ENCODE results near the gene GOLIM4.
A peak's percentile ranks its signal among the peaks of the same experiment; 100 is the strongest.
"Not testable (repeated sequence)": the region's sequence is repeated elsewhere in the genome, so short reads cannot be mapped to it uniquely, and the experiment has no call there.

Gene GOLIM4, protein sequence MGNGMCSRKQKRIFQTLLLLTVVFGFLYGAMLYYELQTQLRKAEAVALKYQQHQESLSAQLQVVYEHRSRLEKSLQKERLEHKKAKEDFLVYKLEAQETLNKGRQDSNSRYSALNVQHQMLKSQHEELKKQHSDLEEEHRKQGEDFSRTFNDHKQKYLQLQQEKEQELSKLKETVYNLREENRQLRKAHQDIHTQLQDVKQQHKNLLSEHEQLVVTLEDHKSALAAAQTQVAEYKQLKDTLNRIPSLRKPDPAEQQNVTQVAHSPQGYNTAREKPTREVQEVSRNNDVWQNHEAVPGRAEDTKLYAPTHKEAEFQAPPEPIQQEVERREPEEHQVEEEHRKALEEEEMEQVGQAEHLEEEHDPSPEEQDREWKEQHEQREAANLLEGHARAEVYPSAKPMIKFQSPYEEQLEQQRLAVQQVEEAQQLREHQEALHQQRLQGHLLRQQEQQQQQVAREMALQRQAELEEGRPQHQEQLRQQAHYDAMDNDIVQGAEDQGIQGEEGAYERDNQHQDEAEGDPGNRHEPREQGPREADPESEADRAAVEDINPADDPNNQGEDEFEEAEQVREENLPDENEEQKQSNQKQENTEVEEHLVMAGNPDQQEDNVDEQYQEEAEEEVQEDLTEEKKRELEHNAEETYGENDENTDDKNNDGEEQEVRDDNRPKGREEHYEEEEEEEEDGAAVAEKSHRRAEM

DNA sequence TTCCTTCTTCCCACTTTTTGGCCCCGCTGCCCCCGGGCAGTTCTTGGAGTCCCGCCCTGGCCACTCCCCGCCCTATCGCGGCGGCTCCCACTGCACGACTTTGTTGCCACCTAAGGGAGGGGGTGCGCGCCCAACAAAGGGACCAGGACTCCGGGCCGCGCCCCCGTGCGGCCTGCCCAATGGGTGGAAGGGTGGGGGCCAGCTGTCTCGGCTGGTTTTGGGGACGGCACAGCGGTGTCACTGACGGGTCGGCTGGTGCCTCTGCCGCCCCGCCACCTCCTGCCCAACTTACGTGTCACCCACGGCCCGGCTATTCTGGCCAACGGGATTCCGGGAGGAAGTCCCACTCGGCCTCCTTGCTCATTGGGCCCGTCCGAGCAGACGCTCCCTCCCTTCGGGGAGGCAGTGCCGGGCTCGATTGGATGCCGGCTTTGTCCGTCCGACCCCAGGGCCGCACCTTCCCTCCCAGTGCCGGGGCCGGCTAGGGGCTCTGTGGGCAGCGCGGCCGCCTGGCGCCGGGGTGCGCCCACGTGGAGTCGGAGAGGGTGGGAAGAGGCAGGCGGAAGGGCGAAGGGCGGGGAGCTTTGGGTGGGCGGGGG is at the start of gene GOLIM4:
TSS of gene GOLIM4 (minus strand) at position 314 of the 599 bp plus-strand sequence. CDS start 639 bp downstream, outside the sequence.
- DNase-seq = peak; percentile 96

DNA sequence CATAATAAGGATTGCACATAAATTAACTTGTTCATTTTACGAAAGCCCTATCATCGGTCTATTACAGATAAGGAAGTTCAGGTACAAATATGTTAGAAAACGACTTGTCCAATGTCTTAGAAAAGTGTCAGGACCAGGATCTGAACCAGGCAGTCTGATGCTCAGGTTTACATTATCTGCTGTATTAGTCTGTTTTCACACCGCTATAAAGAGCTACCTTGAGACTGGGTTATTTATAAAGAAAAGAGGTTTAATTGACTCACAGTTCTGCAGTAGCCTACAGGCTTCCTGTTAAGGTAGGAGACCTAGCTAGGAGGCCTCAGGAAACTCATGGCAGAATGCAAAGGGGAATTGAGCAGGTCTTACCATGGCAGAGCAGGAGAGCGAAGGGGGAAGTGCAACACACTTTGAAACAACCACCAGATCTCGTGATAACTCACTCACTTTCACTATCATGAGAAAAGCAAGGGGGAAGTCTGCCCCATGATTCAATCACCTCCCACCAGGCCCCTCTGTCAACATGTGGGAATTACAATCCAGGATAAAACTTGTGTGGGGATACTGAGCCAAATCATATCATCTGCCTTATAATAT is 45.8 kb upstream of the GOLIM4 start:
- no peak for DNase-seq

DNA sequence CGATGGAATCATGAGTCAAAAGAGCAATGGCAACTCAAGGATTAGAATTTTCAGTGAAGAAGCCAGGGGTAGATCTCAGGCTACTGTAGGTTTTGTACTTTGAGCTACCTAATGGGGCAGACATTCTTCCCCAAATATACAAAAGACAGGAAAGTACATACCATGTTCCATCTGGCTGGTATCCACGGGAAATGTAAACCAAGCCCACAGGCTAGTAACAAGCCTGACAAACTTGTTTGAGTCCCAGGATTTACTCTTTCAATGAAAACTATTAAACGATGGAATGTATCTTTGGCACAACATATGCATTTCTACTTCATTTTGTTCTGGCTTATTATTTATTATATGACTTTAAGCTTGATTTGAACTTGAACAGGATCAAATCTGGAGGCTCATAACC is 44.2 kb upstream of the GOLIM4 start:
- no peak for DNase-seq

DNA sequence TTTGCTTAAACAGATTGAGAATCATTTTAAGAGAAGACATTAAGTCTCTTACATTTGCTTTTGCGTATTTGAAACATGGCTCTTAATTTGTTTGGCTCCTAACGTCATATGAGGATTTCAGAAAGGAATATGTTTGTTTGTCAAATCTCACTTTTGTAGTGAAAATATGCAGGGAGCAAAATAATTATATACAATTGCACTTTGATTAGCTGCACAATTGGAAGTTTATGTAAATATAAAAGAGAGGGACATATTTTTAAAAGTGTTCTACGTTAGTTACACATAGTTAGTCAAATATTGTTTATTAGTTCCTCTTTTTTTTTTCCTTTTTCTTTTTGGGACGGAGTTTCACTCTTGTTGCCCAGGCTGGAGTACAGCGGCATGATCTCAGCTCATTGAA is 42.7 kb upstream of the GOLIM4 start:
- no peak for DNase-seq

DNA sequence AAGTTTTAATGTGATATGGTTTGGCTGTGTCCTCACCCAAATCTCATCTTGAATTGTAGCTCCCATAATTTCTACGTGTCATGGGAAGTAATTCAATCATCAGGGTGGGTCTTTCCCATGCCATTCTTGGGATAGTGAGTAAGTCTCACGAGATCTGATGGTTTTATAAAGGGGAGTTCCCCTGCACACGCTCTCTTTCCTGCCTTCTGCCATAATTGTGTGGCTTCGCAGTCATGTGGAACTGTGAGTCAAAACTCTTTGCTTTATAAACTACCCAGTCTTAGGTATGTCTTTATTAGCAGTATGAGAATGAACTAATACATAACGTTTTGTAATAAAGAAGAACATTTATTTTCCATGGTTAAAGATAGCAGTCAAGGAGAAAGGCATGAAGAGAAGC is 39.2 kb upstream of the GOLIM4 start:
- no peak for DNase-seq

DNA sequence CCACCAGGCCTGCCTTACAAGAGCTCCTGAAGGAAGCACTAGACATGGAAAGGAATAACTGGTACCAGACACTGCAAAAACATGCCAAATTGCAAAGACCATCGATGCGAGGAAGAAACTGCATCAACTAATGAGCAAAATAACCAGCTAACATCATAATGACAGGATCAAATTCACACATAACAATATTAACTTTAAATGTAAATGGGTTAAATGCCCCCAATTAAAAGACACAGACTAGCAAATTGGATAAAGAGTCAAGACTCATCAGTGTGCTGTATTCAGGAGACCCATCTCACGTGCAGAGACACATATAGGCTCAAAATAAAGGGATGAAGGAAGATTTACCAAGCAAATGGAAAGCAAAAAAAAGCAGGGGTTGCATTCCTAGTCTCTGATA is 34.5 kb upstream of the GOLIM4 start:
- DNase-seq = not testable (repeated sequence)

DNA sequence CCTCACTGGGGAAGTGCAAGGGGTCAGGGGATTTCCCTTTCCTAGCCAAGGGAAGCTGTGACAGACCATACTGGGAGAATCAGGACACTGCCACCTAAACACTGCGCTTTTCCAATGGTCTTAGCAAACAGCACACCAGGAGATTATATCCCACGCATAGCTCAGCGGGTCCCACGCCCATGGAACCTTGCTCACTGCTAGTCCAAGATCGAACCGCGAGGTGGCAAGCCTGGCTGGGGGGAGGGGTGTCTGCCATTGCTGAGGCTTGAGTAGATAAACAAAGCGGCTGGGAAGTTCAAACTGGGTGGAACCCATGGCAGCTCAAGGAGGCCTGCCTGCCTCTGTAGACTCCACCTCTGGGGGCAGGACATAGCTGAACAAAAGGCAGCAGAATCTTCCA is 32.7 kb upstream of the GOLIM4 start:
- DNase-seq = not testable (repeated sequence)

DNA sequence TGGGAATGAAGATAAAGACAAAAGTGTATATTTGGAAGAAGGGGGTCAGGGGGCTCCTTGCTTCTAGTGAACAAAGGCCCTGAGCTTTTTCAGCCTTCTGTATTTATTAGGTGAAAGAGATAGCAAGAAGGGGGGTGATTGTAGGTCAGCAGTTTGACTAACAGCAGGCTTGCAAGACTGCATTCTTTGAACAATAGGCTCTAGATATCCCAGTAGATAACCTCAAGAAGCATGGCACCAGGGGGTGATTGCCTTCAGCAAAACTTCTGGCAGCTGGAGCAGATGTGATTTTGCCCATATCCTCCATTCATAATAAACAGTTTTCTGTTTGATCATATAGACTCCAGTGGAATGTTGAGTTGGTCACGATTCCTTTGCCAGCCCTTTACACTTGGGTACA is 31.7 kb upstream of the GOLIM4 start:
- DNase-seq = no peak

DNA sequence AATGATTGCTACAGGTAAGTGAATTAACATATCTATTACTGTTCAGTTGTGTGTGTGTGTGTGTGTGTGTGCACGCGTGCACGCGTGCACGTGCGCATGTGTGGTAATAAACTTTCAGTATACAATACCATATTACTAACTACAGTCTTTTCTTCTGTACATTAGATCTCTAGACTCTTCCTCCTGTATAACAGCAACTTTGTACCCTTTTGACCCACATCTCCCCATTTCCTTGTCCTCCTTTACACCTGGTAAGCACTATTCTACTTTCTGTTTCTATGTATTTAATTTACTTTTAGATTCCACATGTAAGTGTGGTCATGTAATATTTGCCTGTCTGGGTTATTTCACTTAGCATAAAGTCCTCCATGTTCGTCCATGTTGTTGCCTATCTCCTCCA is 29.1 kb upstream of the GOLIM4 start:
- DNase-seq = no peak

DNA sequence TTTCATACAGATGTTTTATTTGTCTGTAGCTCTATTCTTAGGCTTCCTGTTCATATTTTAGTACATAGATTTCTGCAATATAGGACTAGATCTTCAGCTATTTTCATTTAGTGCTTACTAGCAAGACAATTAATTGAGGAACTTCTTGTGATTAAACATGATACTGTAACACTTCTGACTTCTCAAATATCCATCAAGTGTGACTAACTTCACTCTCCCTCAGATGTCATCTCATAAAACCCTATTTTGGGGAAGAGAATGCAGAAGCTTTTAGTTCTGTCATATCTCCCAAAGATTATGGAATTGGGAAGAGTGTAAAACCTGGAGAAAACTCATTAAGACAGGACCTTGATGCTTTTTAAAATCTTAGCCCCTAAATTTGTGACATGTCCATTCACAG is 28.6 kb upstream of the GOLIM4 start:
- DNase-seq = no peak

DNA sequence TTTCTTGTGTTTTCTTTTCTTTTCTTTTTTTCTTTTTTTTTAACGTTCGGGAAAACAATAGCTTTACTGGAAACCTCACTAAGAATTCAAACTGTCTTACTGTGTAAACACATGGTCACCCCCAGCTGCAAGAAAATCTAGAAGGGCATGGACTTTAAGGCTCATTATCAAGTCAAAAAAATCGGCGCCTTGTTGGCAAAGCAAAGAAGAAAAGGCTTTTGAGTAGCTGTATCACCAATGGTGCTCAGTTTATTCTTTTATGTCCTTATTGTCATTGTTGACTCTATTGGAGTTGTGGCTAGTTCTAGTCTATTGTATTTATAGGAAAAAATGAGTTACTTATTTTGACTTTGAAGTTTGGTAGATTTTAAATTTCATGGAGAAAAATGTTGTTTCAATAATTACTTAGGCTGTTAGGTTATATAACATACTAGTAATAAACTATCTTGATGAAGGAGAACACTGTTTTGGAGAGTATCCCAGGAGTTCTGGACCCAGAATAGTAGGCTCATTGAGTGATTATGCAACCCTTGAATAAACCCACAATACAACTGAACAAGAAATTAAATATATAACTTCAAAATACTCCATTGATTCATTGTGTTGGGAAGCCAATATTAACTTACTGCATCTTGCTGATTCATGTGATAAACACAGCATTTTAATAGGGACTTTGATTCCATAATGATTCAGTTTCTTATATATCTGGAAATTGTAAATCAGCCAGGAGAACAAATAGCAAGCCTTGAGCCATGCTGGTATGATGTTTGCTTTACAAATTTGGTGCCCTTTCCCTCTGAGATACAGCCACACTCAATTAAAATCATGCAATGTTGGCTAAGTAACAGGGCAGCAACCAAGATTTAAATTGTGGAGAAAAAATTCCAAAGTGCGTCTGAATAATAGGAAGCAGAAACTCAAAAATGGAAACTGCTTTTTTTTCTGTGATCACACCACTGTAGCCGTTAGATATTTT is 27.8 kb upstream of the GOLIM4 start:
- DNase-seq = no peak

DNA sequence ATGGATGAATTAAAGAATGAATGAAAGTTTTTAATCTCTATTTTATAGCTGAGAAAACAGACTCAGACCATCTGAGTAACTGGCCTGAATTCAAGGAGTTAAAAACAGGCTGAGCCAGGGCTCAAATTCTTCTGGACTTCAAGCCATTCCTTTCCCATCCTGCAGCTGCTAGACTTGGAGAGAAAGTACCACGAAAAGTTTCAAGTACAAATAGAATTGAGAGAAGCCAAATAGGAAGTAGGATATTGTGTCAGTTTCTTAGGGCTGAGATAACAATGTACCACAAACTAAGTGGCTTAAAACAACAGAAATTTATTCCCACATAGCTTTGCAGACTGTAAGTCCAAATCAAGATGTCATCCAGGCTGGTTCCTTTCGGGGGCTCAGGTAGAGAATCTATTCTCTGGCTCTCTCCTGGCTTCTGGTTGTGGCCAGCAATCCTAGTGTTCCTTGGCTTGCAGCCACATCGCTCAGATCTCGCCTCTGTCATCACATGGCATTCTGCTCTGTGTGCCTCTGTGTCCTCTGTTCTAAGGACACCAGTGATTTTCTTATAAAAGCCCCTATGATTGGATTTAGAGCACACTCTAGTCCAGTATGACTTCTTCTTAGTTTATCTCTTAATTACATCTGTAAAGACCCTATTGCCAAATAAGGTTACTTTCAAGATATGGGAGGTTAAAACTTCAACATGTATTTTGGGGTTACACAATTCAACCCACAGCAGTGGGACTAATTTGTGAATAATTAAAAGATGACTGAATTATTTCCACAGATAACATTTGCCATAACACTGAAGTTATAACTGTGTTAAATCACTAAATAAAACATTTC is 25.7 kb upstream of the GOLIM4 start:
- peak; percentile 50 for DNase-seq

DNA sequence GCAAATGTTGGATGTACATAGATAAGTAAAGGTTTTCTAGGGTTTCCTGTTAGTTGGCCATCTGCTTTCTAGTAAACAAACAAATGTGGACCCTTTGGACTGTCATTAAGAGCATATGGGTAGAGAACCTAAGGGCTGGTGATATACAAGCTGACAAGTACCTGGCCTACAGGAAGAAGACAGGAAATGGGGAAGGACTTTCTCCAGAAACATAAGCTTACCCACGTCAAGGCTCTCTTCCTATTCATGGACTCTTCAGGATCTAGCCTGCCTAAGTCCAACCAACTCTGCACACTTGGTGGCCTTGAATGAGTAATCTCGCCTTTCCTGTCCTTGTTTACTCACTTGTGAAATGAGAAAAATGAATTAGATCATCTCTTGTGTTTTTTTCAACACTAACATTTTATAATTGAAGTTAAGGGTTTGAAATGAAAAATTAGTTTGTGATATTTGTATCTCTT is 22.2 kb upstream of the GOLIM4 start:
- DNase-seq = no peak

DNA sequence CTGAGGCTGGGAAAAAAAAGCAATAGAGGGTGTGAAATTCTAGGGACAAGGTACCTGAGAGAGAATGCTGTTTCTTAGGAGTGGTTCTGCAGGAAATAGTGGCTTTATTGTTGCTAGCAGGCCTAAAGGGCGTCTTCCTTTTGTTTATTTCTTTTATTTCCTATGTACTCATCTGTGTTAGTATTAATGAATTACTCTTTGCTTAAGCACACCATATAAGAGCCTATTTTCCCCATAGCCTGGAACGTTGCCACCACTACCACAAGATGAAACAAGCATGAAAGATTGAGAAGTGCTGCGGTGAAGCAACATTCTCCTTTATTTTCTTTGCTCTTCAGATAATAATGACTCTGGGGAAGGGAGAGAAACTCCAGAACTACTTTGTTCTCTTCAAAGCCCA is 21.3 kb upstream of the GOLIM4 start:
- DNase-seq = no peak

DNA sequence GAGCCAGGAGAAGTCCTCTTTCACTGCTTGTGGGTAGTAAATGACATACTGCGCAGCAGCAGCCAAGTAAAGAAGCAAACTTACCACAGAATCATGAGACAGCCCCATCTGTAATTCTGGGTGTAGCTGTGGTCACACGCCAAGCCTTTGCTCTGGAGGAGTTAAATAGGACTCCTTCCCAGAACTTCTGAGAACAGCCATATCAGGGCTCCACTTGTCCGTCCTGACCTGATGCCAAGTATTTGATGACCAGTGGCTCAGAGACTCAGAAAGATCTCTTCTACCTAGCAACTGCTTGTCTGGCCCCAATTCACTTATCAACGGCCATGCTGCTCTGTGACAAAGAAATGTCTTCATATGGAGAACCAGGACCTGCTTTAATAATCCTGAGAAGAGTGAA is 20.6 kb upstream of the GOLIM4 start:
- DNase-seq = peak; percentile 60

DNA sequence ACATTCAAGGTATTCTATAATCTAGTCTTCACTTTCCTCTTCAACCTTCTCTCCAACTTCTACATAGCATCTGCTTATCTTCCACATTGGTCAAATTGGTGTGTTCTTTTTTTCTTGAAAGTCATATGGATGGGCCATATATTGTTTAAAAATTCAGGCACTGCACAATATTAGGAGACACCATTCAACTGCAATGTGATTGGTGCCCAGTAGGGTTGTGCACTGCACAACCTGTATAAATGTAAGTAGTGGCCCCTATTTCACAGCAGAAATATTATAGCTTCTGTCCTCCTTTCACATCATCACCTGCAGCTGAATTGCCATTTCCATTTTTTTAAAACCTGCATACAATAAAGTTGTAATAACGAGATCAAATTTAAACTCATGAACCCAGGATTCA is 18.1 kb upstream of the GOLIM4 start:
- no peak for DNase-seq

DNA sequence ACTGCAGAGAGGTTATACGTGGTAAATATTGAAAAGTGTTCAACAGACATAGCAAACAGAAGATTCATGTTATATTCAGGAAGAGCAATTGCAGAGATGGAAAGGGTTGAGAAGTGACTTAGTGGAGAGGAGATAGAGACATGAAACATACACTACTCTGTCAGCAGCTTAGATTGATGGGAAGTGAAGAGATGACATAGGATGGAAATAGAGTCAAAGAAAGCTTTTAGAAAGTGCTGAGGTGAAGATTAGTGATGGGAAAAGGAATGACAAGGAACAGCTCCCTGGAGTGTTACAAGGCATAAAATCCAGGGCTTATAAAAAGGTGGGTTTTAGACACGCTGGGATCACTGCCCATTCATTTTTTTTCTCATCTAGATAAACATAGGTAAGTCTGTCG is 17.2 kb upstream of the GOLIM4 start:
- no peak for DNase-seq

DNA sequence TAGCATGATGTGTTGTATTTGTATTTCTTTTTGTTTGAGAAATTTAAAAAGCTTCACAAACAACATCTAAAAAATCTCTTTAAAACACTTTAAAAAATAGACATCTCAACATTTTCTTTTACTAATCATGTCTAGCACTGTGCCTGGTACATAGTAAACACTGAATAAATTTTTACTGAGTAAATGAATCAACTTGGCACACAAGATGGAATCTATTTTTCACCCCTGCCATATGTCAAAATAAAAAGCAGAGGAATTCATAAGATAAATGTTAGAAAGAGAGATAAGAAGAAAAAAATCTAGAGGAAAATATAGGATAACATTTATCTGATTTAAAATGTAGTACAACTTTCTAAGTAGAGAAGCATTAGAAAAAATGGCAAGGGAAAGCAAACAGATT is 8.6 kb upstream of the GOLIM4 start:
- no peak for DNase-seq

DNA sequence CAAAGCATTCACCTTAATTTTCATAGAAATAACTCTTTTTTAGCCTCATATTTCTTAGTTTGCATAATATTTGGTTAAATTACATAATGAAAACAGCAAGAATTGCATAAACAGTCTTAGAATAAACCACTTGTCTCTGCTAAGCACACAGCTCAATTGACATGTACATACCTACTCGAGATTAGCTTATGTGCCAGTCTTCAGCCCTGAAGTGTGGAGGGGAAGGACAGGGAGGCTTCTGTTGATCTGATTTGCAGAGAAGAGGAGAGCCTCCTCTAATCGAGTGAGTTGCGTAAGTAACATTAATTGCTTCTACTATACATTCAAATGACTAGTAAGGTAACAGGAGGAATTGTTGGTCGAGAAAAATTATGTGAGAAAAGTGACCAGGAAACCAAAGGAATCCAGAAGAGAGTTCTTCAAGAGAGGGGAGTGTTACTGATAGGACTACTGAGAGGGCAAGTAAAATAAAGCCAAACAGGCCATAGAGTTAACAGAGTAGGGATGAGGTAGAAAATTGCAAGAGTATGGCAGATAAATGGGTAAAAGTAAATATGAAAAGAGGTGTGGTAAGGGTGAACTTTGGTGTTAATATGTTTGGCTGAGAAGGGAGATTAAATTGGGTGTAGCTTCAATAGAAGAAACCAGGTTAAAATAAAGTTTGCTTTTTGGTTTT is 7.1 kb upstream of the GOLIM4 start:
- DNase-seq = no peak

DNA sequence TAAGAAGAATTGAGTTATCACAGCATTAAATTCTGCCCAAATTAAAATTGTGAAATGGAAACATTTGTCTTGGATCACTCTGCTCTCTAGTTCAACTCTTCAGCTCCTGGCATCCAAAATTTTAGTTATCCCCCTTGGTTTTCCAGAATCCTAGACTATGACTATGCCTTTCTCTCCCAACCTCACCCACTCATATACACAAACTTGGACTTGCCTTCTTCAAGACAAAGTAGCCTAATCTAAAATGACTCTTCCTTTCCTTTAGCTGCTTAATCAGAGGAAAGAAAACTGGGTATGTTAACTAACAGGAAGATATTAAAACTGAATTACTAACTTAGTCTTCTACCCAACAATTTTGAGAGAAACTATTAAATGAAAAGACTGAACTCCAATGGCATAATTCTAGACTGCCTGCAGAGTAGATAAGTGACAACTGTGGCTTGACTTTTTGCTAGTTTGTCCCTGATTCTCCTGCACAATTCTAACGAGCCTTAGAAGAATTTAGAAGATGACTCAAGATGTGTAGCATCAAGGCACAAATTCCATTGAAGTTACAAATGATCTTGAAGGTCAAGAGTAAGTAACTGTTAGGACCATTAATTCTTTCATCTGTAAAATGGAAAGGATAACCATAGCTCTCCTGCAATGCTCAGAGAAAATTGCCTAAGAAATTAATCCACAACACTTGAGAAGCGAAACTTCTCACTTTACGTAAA is 5.2 kb upstream of the GOLIM4 start:
- DNase-seq = no peak
